GM10266 (cell line): ENCODE results near the gene SPATA4.

ENCODE experiments used
- DNase-seq: peaks from one replicate; pipeline ENCODE4 v3.0.0; 2012; ENCODE audit errors: extremely low spot score
- TF ChIP-seq, protein P1 (sequence below): IDR thresholded peaks from 2 replicates; pipeline ENCODE4 v1.5.1; 2012; ENCODE audit warnings: mild to moderate bottlenecking, low read depth; ENCODE audit not compliant: control insufficient read depth, insufficient read depth; ENCODE audit errors: missing control alignments

SPATA4 gene

DNA sequence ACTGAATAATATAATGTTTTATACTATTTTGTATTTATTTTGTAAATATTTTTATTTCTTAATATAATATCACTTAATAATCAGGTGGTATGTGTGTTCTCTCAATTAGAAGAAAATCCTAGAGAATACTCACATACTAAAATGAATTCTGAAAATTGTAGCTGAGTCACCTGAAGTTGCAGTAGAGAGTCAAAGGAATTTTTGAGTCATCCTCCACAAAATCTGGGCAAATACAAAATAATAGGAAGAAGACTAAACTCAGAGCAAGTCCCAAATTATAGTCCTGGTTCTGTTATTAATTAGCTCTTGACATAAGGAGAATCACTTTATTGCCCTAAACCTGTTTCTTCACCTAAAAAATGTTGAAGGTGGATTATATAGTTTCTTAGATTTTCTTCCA lies 57.8 kb downstream of the SPATA4 start:
- TF ChIP-seq, protein P1, sequence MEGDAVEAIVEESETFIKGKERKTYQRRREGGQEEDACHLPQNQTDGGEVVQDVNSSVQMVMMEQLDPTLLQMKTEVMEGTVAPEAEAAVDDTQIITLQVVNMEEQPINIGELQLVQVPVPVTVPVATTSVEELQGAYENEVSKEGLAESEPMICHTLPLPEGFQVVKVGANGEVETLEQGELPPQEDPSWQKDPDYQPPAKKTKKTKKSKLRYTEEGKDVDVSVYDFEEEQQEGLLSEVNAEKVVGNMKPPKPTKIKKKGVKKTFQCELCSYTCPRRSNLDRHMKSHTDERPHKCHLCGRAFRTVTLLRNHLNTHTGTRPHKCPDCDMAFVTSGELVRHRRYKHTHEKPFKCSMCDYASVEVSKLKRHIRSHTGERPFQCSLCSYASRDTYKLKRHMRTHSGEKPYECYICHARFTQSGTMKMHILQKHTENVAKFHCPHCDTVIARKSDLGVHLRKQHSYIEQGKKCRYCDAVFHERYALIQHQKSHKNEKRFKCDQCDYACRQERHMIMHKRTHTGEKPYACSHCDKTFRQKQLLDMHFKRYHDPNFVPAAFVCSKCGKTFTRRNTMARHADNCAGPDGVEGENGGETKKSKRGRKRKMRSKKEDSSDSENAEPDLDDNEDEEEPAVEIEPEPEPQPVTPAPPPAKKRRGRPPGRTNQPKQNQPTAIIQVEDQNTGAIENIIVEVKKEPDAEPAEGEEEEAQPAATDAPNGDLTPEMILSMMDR, result no peak
- DNase-seq, result no peak

DNA sequence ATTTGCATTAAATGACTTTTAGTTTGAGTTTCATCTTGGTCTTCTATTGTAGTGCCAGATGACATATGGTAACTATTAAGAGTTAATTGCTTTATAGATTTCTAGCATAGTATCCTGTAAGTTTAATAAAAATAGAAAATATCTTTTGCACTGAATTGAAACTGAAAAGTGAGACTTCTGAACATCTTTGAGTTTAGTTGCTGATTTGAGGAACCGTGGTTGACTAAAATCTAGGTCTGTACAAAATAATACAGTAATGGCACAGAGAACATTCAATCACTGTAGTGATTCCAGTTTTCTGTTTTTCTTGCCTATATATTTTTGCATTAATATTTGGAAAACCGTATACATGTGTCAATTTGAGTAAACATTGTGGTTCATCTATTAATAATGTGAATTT lies 60.7 kb downstream of the SPATA4 start:
- DNase-seq, result no peak

More for the DNA sequence above, 60.7 kb downstream of the SPATA4 start:
- TF ChIP-seq, protein P1, result no peak
